Activated T-helper 1 cell treated with anti-CD3 and anti-CD28 coated beads, Interleukin-12 subunit alpha, Interleukin-12 subunit beta, Interleukin-2, Interleukin-4 antibody, amounts not matched to agents 30 ng/mL and 10 ng/mL and 1 ng/mL, durations not matched to agents 14 hours and 24 hours and 36 hours (primary cell): Measurements from ENCODE around the gene ADARB2. TPM values are rescaled to one million over a fixed set of nuclear protein-coding genes. Genes with fewer than 3 reads are reported as not detected.

Experiments used
- DNase-seq: peaks from one replicate; pipeline ENCODE4 v3.0.0; 2021; ENCODE audit warnings: low spot score
- H3K27ac Mint-ChIP-seq: one replicate; pipeline ENCODE4 v1.8.0; 2021; ENCODE audit warnings: mild to moderate bottlenecking, mixed read lengths
- H3K27me3 Mint-ChIP-seq: one replicate; pipeline ENCODE4 v1.8.0; 2022; ENCODE audit warnings: mild to moderate bottlenecking, moderate library complexity, mixed read lengths; ENCODE audit not compliant: insufficient read depth
- H3K36me3 Mint-ChIP-seq: one replicate; pipeline ENCODE4 v1.8.0; 2021; ENCODE audit warnings: low read depth, mixed read lengths
- H3K4me1 Mint-ChIP-seq: one replicate; pipeline ENCODE4 v1.8.0; 2021; ENCODE audit warnings: low read depth, mixed read lengths
- H3K4me3 Mint-ChIP-seq: one replicate; pipeline ENCODE4 v1.8.0; 2021; ENCODE audit warnings: mild to moderate bottlenecking, moderate library complexity, mixed read lengths
- H3K9me3 Mint-ChIP-seq: one replicate; pipeline ENCODE4 v1.8.0; 2021; ENCODE audit warnings: mixed read lengths
- intact Hi-C: fragments of 100-400 bp; cut with micrococcal nuclease; formaldehyde crosslinking; loops from one replicate; pipeline ENCODE4 v1.15.1; 2024
- total RNA-seq: library from RNA; stranded (reverse); gene quantifications from 2 replicates; pipeline ENCODE4 v1.2.3, GENCODE V29; 2022

ADARB2 gene
- total RNA-seq, 1 donor from 2014 or later: 0.05 TPM

DNA sequence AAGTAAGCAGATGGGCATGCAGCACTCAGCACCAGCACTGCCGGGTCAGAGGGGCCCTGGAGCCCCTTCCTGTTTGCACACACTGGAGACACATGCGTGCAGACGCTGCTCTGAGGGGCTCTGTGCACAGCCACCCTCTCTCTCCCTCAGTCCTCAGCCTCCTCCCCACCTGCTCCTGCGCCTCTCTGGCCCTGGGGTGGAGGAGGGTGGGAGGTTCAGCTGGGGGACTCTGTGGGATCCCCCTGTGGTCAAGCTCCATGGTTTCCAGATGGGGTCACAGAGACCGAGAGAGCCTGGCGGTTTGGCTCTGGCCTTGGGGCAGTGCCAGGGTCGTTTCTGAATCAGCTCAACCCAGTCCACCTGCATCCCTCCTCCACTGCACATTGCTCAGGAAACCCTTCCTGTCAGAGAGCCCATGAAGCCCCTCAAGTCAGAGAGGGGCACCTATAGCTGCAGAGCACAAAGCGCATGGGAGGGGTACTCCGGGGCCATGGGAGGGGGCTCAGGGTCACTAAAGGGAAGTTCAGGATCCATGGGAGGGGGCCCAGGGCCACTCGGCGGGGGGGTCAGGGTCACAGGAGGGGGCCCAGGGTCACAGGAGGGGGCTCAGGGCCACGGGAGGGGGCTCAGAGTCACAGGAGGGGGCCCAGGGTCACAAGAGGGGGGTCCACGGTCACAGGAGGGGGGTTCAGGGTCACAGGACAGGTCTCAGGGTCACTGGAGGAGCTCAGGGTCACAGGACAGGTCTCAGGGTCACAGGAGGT is 161.7 kb downstream of the ADARB2 start:
- no peaks in the 10 kb centered on the region for H3K9me3 Mint-ChIP-seq
- H3K4me1 Mint-ChIP-seq: no peaks in the 10 kb centered on the region
- no peaks in the 10 kb centered on the region for H3K36me3 Mint-ChIP-seq
- no peak overlapping the region for H3K4me3 Mint-ChIP-seq
- no peak for DNase-seq
- H3K27me3 Mint-ChIP-seq: peaks cover 5% of the 10 kb centered on the region
- intact Hi-C loops: no loop called here
- H3K27ac Mint-ChIP-seq: no peak overlapping the region

DNA sequence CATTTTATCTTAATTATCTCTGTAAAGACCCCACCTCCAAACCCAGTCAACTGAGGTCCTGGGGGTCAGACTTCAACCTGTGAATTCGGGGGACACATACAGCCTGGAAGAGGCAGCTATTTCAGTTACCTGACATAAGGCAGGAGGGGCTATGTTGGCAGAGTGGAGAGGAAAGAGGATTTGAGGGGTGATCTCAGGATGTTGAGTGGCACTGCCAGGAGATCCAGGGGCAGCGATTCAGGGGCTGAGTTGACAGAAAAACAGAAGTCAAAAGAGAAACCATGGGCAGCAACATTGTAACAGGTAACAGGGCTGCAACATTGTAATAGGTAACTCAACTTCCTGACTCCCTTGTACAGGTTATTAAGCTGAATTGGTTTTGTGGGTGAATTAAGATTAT is 162.6 kb downstream of the ADARB2 start:
- DNase-seq: no peak
- Mint-ChIP-seq H3K4me3 (no peak overlapping the region), H3K27me3 (peaks cover 3% of the 10 kb centered on the region), H3K27ac (no peak overlapping the region), H3K9me3 (no peaks in the 10 kb centered on the region), H3K36me3 (no peaks in the 10 kb centered on the region), H3K4me1 (no peaks in the 10 kb centered on the region)
- intact Hi-C loops: no loop called here

DNA sequence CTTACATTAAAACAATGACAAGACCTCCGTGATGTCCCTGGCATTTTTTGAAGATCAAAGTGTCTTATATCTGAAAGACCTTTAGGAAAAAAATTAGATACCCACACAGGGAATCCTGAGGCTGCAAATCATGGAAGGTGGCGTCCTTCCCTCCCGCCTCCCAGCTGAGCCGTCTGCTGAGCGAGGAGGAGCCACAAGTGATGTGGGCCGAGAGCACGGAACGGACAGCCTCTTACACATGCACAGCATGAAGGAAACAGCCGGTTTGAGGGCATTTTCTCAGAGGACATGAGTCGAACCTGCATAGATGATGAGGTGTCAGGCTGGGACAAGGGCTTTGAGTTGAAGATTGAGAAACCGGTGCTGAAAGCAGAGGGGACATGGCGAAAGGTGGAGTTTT is 163.3 kb downstream of the ADARB2 start:
- DNase-seq: no peak
- Mint-ChIP-seq H3K9me3 (no peaks in the 10 kb centered on the region), H3K36me3 (no peaks in the 10 kb centered on the region), H3K27me3 (peaks cover 2% of the 10 kb centered on the region), H3K4me1 (no peaks in the 10 kb centered on the region), H3K27ac (no peak overlapping the region), H3K4me3 (no peak overlapping the region)
- intact Hi-C loops: no loop called here

DNA sequence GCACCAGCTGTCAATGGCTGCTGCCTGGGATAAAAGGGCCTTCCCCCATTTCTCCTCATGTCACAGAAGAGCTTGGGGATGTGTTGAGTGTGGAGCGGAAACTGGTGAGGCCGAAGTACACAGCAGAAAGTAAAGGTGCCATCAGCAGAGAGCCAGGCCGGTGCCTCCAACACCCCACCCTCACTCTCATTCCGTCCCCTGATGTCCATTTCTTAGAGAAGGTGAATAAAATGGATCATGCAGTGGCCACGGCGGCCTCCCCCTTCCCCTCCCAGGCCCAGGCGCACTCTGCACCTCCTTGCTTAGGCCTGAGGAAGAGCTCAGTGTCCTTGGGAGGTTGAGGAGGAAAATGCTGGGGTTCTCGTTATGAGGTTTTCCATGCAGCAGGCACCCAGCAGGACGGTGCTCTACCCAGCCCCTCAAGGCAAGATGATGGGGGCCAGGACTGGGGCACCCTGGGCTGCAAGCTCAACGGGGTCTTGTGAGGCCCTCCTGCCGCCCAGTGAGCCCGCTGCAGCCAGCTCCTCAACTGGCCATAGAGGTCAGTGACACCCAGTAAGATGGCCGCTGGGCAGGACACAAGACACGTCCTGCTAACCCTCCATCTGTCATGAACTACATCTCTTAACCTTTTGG is 163.9 kb downstream of the ADARB2 start:
- Mint-ChIP-seq H3K4me1 (no peaks in the 10 kb centered on the region), H3K27ac (no peak overlapping the region), H3K9me3 (no peaks in the 10 kb centered on the region), H3K36me3 (no peaks in the 10 kb centered on the region), H3K27me3 (peaks cover 2% of the 10 kb centered on the region), H3K4me3 (no peak overlapping the region)
- no peak for DNase-seq
- intact Hi-C loops: no loop called here

DNA sequence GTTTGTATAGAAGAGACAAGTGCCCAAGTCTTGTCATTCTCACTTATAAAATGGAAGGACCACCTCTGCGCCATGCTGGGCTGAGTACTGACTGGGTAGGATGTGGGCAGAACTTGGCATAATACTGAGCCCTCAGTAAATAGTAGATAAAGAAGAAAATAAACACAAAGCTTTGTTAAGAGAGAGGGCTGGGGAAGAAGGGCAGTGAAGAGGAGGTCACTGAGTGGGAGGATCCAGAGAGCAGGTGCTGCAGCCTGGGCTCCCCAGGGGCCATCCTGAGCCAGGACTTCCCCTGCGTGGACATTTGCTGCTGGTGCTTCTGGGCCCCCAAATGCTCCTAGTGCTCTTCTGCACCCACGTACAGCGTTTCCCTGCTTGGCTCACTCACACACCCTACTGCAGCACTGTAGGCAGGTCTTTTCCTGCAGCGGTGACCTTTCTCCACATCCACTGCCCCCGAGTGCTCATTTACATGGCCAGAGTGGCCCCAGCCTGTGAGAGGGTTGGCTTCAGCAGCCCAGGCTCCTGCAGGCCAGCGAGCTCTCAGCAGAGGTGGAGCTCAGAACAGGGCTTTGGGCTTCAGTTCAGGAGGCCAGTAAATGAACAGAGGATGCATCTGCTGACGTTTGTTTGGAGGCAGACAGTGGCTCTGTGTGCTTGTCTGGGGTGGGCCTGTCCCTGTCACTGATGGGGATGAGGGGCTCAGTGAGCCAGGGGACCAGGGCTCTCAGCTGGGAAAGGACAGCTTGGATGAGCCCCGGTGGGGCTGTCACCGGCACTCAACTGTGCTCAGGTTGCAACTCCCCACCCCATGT is 164.6 kb downstream of the ADARB2 start:
- no peak overlapping the region for H3K4me3 Mint-ChIP-seq
- intact Hi-C loops: no loop called here
- H3K4me1 Mint-ChIP-seq: no peaks in the 10 kb centered on the region
- DNase-seq: no peak
- H3K27me3 Mint-ChIP-seq: peaks cover 2% of the 10 kb centered on the region
- no peaks in the 10 kb centered on the region for H3K9me3 Mint-ChIP-seq
- H3K36me3 Mint-ChIP-seq: no peaks in the 10 kb centered on the region
- H3K27ac Mint-ChIP-seq: no peak overlapping the region

DNA sequence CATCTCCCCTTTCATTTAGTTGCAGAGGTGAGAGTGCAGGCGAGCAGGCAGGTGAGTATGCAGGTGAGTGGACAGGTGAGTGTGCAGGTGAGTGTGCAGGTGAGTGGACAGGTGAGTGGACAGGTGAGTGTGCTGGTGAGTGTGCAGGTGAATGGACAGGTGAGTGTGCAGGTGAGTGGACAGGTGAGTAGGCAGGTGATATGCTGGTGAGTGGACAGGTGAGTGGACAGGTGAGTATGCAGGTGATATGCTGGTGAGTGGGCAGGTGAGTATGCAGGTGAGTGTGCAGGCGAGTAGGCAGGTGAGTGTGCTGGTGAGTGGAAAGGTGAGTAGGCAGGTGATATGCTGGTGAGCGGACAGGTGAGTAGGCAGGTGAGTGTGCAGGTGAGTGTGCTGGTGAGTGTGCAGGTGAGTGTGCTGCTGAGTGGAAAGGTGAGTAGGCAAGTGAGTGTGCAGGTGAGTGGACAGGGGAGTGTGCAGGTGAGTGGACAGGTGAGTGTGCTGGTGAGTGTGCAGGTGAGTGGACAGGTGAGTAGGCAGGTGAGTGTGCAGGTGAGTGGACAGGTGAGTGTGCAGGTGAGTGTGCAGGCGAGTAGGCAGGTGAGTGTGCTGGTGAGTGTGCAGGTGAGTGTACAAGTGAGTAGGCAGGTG is 165.6 kb downstream of the ADARB2 start:
- intact Hi-C loops: no loop called here
- H3K9me3 Mint-ChIP-seq: no peaks in the 10 kb centered on the region
- peaks cover 2% of the 10 kb centered on the region for H3K27me3 Mint-ChIP-seq
- no peak overlapping the region for H3K27ac Mint-ChIP-seq
- H3K36me3 Mint-ChIP-seq: no peaks in the 10 kb centered on the region
- H3K4me1 Mint-ChIP-seq: no peaks in the 10 kb centered on the region
- no peak overlapping the region for H3K4me3 Mint-ChIP-seq
- no peak for DNase-seq

DNA sequence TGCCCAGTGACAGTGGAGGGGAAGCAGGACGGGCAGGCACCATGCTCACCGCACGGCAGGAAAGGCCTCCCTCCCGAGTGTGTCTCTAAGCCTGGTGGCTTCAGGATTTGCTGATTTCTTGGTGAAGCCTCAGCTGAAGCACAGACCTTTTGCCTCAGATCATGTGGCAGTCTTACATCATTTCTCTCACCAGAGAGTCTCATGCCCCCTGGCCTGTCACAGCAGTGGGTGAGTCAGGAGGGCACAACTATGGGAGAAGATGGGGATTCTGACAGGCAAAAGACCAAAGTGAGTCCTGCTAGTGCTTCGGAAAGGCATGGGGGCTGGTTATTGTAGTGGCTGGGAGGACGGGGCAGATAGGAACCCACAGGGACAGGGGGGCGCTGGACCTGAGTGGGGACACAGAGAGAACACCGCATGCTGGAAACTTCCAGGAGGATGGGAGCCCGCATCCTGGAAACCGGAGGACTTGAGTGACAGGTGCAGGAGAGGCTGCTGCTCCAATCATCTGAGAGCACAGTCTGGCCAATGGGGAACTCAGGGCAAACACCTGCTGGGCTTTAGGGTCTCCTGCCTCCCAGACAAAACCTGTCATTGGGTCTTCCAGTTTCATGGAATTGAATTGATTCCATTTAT is 166.8 kb downstream of the ADARB2 start:
- H3K4me1 Mint-ChIP-seq: no peaks in the 10 kb centered on the region
- intact Hi-C loops: no loop called here
- H3K9me3 Mint-ChIP-seq: no peaks in the 10 kb centered on the region
- DNase-seq: no peak
- H3K4me3 Mint-ChIP-seq: no peak overlapping the region
- no peaks in the 10 kb centered on the region for H3K36me3 Mint-ChIP-seq
- H3K27ac Mint-ChIP-seq: no peak overlapping the region
- H3K27me3 Mint-ChIP-seq: peaks cover 2% of the 10 kb centered on the region

DNA sequence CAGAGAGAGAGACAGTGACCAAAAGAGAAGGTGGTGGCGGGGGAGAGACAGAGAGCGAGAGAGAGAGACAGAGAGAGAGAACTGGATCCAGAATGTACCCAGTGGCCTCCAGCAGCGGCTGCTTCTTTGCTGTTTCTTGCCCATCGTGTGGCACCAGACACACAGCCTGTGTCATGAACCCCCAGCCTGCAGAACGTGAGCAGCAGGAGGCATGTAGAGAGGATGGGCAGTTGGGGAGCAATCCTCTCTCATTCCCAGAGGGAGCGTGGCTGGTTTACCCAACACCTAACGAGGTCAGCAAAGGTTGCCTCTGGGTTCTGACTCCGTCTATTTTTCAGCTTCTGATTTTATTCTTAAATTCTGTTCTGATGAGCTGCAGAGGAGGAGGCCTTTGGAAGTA is 168.1 kb downstream of the ADARB2 start:
- H3K4me1 Mint-ChIP-seq: no peaks in the 10 kb centered on the region
- no peaks in the 10 kb centered on the region for H3K27me3 Mint-ChIP-seq
- H3K27ac Mint-ChIP-seq: no peak overlapping the region
- H3K9me3 Mint-ChIP-seq: no peaks in the 10 kb centered on the region
- DNase-seq: no peak
- H3K4me3 Mint-ChIP-seq: no peak overlapping the region
- H3K36me3 Mint-ChIP-seq: no peaks in the 10 kb centered on the region
- intact Hi-C loops: no loop called here

DNA sequence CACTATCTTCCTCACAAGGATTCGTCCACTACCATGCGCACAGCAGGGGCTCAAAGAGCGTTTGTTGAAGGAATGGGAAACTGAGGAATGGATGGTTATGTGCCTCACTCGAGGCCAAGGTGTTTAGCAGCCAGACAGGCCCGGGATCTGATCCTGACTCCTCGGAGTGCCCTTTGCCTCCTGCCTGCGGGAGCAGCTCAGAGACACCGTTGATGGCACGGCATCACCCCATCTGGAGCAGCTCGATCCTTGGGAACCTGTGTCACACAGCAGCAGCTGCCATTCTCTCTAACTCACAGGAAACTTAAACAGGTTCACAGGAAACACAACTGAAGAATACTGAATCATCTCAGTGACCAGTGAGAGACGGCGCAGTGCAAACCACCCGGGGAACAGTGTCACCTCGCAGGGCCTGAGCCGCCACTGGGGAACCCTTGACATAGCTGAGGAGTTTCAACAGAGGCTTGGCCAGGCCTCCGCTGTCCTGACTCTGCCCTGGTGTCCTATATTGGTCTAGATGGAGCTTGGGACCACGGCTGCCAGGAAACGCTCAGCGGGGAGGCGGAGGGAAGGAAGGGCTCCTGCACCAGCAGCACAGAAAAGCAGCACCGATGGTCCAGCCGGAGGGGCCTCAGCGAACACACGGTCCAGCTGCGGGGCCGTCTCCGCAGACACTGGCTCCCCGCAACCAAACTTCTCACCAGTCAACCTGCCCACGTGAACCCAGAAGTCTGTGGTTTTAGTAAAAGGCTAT is 169.4 kb downstream of the ADARB2 start:
- H3K9me3 Mint-ChIP-seq: no peaks in the 10 kb centered on the region

DNA sequence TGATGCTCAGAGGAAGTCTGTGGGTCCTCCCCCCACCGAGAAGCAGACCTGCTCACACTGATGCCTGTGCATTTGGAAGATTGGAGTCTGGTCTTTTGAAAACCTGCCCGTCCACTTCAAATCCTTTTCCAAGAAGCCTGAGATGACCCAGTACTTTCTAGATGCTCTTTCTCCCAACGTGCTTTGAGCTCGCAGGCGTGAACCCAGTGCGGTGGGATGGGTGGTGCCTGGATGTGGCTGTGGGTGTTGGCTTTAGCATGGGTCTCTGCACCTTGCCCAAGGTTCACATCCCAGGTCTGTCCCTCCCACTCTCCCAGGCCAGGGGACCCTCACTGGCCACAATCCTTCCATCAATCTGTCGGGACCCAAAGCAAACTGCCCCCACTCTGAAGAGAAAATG is 170.2 kb downstream of the ADARB2 start:
- intact Hi-C loops: no loop called here
- DNase-seq: no peak
- Mint-ChIP-seq H3K27me3 (no peaks in the 10 kb centered on the region), H3K9me3 (no peaks in the 10 kb centered on the region), H3K4me3 (no peak overlapping the region), H3K27ac (no peak overlapping the region), H3K4me1 (no peaks in the 10 kb centered on the region), H3K36me3 (no peaks in the 10 kb centered on the region)

More for the DNA sequence above, 169.4 kb downstream of the ADARB2 start:
- H3K36me3 Mint-ChIP-seq: no peaks in the 10 kb centered on the region
- no peak for DNase-seq
- H3K27ac Mint-ChIP-seq: no peak overlapping the region
- H3K4me3 Mint-ChIP-seq: no peak overlapping the region
- intact Hi-C loops: no loop called here
- no peaks in the 10 kb centered on the region for H3K4me1 Mint-ChIP-seq
- no peaks in the 10 kb centered on the region for H3K27me3 Mint-ChIP-seq

DNA sequence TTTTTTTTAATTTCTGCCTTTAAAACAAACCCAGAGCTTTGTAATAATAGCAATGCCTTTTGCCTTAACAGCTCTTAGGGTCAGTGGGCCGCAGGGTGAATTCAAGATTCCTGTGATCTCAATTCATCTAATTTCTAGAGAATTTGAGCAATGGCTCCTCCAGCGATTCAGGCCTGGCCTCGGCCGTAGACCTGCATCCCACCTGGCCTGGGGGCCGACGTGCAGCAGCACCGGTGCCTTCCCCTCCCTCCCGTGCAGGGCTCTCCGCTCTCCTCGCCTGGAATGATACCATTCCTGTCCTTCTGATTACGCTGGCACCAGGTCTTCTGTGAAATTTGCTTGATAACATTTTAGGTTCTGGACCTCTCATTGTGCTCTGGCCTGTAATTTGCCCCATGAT is 172.5 kb downstream of the ADARB2 start:
- no peaks in the 10 kb centered on the region for H3K27me3 Mint-ChIP-seq
- H3K4me1 Mint-ChIP-seq: no peaks in the 10 kb centered on the region
- H3K27ac Mint-ChIP-seq: no peak overlapping the region

DNA sequence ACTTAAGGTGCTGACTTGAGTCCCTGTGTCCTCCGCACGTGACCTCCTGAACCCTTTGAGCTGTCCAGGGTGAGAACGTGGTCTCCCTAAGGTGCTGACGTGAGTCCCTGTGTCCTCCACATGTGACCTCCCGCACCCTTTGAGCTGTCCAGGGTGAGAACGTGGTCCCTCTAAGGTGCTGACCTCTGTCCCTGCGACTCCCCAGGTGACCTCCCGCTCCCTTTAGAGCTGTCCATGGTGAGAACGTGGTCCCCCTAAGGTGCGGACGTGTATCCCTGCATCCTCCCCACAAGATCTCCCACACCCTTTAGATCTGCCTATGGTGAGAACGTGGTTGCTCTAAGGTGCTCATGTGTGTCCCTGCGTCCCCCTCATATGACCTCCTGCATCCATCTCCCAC is 174.3 kb downstream of the ADARB2 start:
- H3K4me3 Mint-ChIP-seq: no peak overlapping the region
- intact Hi-C loops: no loop called here
- H3K27me3 Mint-ChIP-seq: peaks cover 3% of the 10 kb centered on the region
- no peaks in the 10 kb centered on the region for H3K9me3 Mint-ChIP-seq
- H3K36me3 Mint-ChIP-seq: no peaks in the 10 kb centered on the region
- no peak overlapping the region for H3K27ac Mint-ChIP-seq
- no peak for DNase-seq
- no peaks in the 10 kb centered on the region for H3K4me1 Mint-ChIP-seq

More for the DNA sequence above, 172.5 kb downstream of the ADARB2 start:
- Mint-ChIP-seq H3K36me3 (no peaks in the 10 kb centered on the region), H3K9me3 (no peaks in the 10 kb centered on the region), H3K4me3 (no peak overlapping the region)
- no peak for DNase-seq
- intact Hi-C loops: no loop called here
